SK-N-SH (cell line): ENCODE measurements around the gene SYNGR3. TPM values are rescaled to one million over a fixed set of nuclear protein-coding genes. Genes with fewer than 3 reads are reported as not detected.

Experiments used
- CTCF ChIA-PET: fragments of 300-600, 350-600 bp; formaldehyde crosslinking; extraction: SDS; loops from one replicate; lab custom pipeline; 2021; lab: Yijun Ruan, JAX
- POLR2A ChIA-PET: fragments of 350-600 bp; sonication (Branson Sonifier 250); formaldehyde crosslinking; extraction: SDS; loops from one replicate; lab custom pipeline; 2020; ENCODE audit warnings: antibody characterized with exemption, inconsistent platforms; lab: Yijun Ruan, JAX
- DNase-seq: peaks from one replicate; pipeline ENCODE4 v3.0.0; 2012
- H2AFZ ChIP-seq: fragments of 200-600 bp; sonication (generic); 2 replicates; pipeline ENCODE4 v1.8.1; 2016; ENCODE audit warnings: antibody characterized with exemption, mild to moderate bottlenecking, low read depth
- H3F3A ChIP-seq: fragments of 200-600 bp; sonication (generic); replicated peaks from 2 replicates; pipeline ENCODE3; 2016; ENCODE audit warnings: antibody characterized with exemption, mild to moderate bottlenecking; ENCODE audit not compliant: insufficient read depth
- H3K27ac ChIP-seq, 2 experiments: fragments of 200-500 bp in 1 of 2; fragments of 200-600 bp in 1 of 2; sonication (Bioruptor generic) in 1 of 2; sonication (generic), shearing (Covaris generic) in 1 of 2; 2 replicates each; pipeline versions ENCODE4 v1.5.1 to v1.6.1; 2014 to 2016; ENCODE audit warnings: low read depth in 2 of 2, inconsistent platforms in 1 of 2, low read length in 1 of 2, mild to moderate bottlenecking in 1 of 2, mixed read lengths in 1 of 2
- H3K27me3 ChIP-seq: fragments of 200-600 bp; sonication (generic), shearing (Covaris generic); 2 replicates; pipeline ENCODE4 v1.6.1; 2016; ENCODE audit warnings: mixed run types; ENCODE audit not compliant: insufficient read depth
- H3K36me3 ChIP-seq, 2 experiments: fragments of 200-500 bp in 1 of 2; fragments of 200-600 bp in 1 of 2; sonication (Bioruptor generic) in 1 of 2; sonication (generic) in 1 of 2; replicated peaks in 1 of 2; 2 replicates each; pipeline versions ENCODE3 to v1.5.1; 2014 to 2016; ENCODE audit warnings: low read length in 1 of 2, mild to moderate bottlenecking in 1 of 2; ENCODE audit not compliant: insufficient read depth in 2 of 2, control insufficient read depth in 1 of 2
- H3K4me1 ChIP-seq, 2 experiments: fragments of 200-500 bp in 1 of 2; fragments of 200-600 bp in 1 of 2; sonication (Bioruptor generic) in 1 of 2; sonication (generic), shearing (Covaris generic) in 1 of 2; 2 replicates each; pipeline versions ENCODE4 v1.5.1 to v1.6.1; 2014 to 2016; ENCODE audit warnings: low read depth in 1 of 2, low read length in 1 of 2, mixed run types in 1 of 2; ENCODE audit not compliant: insufficient read depth in 2 of 2, control insufficient read depth in 1 of 2
- H3K4me2 ChIP-seq: fragments of 200-600 bp; sonication (generic), shearing (Covaris generic); 2 replicates; pipeline ENCODE4 v1.6.1; 2017; ENCODE audit warnings: mixed run types
- H3K4me3 ChIP-seq, 2 experiments: fragments of 200-500 bp in 1 of 2; fragments of 200-600 bp in 1 of 2; sonication (Bioruptor generic) in 1 of 2; sonication (generic), shearing (Covaris generic) in 1 of 2; 2 replicates each; pipeline versions ENCODE4 v1.5.1 to v1.8.1; 2014 to 2016; ENCODE audit warnings: low read depth in 2 of 2, inconsistent platforms in 1 of 2, low read length in 1 of 2, mild to moderate bottlenecking in 1 of 2, mixed read lengths in 1 of 2, moderate library complexity in 1 of 2
- H3K79me2 ChIP-seq: fragments of 200-600 bp; sonication (generic); 2 replicates; pipeline ENCODE4 v1.8.1; 2017; ENCODE audit warnings: mild to moderate bottlenecking; ENCODE audit not compliant: insufficient read depth
- H3K9ac ChIP-seq: fragments of 200-600 bp; sonication (generic); 2 replicates; pipeline ENCODE4 v1.6.1; 2017; ENCODE audit warnings: mixed run types
- H3K9me2 ChIP-seq: fragments of 200-600 bp; sonication (generic); 2 replicates; pipeline ENCODE4 v1.6.1; 2017; ENCODE audit warnings: mixed run types
- H3K9me3 ChIP-seq: fragments of 200-600 bp; sonication (generic); 2 replicates; pipeline ENCODE4 v1.6.1; 2017; ENCODE audit warnings: mixed run types, mild to moderate bottlenecking, moderate library complexity
- H4K20me1 ChIP-seq: fragments of 200-600 bp; sonication (generic); 2 replicates; pipeline ENCODE4 v1.6.1; 2017; ENCODE audit warnings: mild to moderate bottlenecking, mixed run types; ENCODE audit not compliant: insufficient read depth
- CHD2 ChIP-seq: fragments of 150-350 bp; IDR thresholded peaks from 2 replicates; pipeline ENCODE4 v1.6.1; 2018; ENCODE audit warnings: low read length; ENCODE audit not compliant: partially characterized antibody
- ELF1 ChIP-seq: IDR thresholded peaks from 2 replicates; pipeline ENCODE4 v1.4.0; 2012
- FOSL2 ChIP-seq: IDR thresholded peaks from 2 replicates; pipeline ENCODE4 v1.4.0; 2012; ENCODE audit warnings: low read depth, mild to moderate bottlenecking, moderate library complexity, borderline replicate concordance
- FOXJ3 ChIP-seq: sonication (generic); formaldehyde crosslinking; IDR thresholded peaks from 2 replicates; pipeline ENCODE4 v1.5.1; 2020; ENCODE audit warnings: mild to moderate bottlenecking, missing genetic modification reagents
- GATA2 ChIP-seq: sonication (generic); formaldehyde crosslinking; IDR thresholded peaks from 2 replicates; pipeline ENCODE4 v1.5.0; 2020; ENCODE audit warnings: mild to moderate bottlenecking, missing genetic modification reagents
- NFIC ChIP-seq: IDR thresholded peaks from 2 replicates; pipeline ENCODE4 v1.4.0; 2012; ENCODE audit warnings: borderline replicate concordance
- POLR2AphosphoS5 ChIP-seq: IDR thresholded peaks from 2 replicates; pipeline ENCODE4 v1.6.1; 2012; ENCODE audit warnings: low read depth, low read length
- RCOR1 ChIP-seq: fragments of 150-350 bp; IDR thresholded peaks from 2 replicates; pipeline ENCODE4 v1.6.1; 2017; ENCODE audit warnings: antibody characterized with exemption, low read length
- RFX5 ChIP-seq: IDR thresholded peaks from 2 replicates; pipeline ENCODE4 v1.6.1; 2012; ENCODE audit warnings: mild to moderate bottlenecking, improper control_type of control experiment, low read length
- RXRA ChIP-seq: IDR thresholded peaks from 2 replicates; pipeline ENCODE4 v1.4.0; 2012; ENCODE audit warnings: low read depth, mild to moderate bottlenecking, borderline replicate concordance
- WGBS: methylation state at CpG from one replicate; pipeline ENCODE4 v1.1.6; 2017; ENCODE audit warnings: low lambda C conversion rate; 5-methylcytosine and 5-hydroxymethylcytosine counted together
- polyA plus RNA-seq, 3 experiments: library from polyadenylated mRNA; depleted of rRNA; stranded (reverse); fragments of >200 nt; gene quantifications; 2 replicates each; pipeline ENCODE4 v1.2.3, GENCODE V29; 2012
- TF ChIP-seq, protein P1 (sequence below): fragments of 150-350 bp; IDR thresholded peaks from 2 replicates; pipeline ENCODE4 v1.6.1; 2017; ENCODE audit warnings: antibody characterized with exemption, low read length, low read depth, borderline replicate concordance
- TF ChIP-seq, protein P2 (sequence below): fragments of 150-350 bp; IDR thresholded peaks from 2 replicates; pipeline ENCODE4 v1.6.1; 2016; ENCODE audit warnings: mild to moderate bottlenecking, low read depth, low read length
- TF ChIP-seq, protein P3 (sequence below): IDR thresholded peaks from 2 replicates; pipeline ENCODE4 v1.4.0; 2012; ENCODE audit warnings: low read depth, borderline replicate concordance
- TF ChIP-seq, protein P4 (sequence below): fragments of 200-600 bp; sonication (generic); IDR thresholded peaks from 2 replicates; pipeline ENCODE4 v1.6.1; 2017; ENCODE audit warnings: antibody characterized with exemption, mild to moderate bottlenecking, moderate library complexity
- TF ChIP-seq, protein P5 (sequence below): IDR thresholded peaks from 2 replicates; pipeline ENCODE4 v1.4.0; 2012; ENCODE audit warnings: low read depth, borderline replicate concordance

Gene SYNGR3
- polyA plus RNA-seq, 1 of the 3 experiments (the other 2 are of a cell fraction): 10.7 TPM

DNA sequence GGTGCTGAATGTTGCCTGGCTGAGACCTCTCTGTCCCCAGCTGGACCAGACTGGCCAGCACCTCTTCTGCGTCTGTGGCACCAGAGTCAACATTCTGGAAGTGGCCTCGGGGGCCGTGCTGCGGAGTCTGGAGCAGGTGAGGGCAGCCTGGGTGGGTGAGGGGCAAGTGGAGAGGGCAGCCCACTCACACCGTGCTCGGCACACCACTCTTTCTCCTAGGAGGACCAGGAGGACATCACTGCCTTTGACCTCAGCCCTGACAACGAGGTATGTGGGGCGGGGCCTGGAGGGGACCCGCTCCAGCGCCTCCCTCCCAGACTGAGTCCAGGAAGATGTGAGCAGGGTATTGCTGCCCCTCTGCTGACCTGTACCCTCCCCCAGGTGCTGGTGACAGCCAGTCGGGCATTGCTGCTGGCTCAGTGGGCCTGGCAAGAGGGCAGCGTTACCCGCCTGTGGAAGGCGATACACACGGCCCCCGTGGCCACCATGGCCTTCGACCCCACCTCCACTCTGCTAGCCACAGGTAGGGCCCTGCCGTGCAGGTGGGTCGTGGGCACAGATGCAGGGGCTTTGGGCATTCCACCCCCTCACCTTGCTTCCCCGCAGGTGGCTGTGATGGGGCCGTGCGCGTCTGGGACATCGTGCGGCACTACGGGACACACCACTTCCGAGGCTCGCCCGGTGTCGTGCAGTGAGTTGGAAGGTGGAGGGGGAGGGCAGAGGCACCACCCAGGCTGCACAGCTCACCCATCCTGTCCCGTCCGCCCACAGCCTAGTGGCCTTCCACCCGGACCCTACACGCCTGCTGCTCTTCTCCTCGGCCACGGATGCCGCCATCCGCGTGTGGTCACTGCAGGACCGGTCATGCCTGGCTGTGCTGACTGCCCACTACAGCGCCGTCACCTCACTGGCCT lies 15.4 kb upstream of the SYNGR3 start:
- Histone ChIP-seq H3K9me3 (no peaks in the 10 kb centered on the region), H3K27me3 (no peaks in the 10 kb centered on the region), H3K9me2 (no peaks in the 10 kb centered on the region), H3K9ac (no peak overlapping the region), H3K4me3 (no peak overlapping the region), H3K4me2 (no peak overlapping the region), H3F3A (peaks cover 4% of the 10 kb centered on the region), H4K20me1 (no peaks in the 10 kb centered on the region), H3K4me1 (peaks cover 0 to 9% of the 10 kb centered on the region in 2 experiments; a peak in 1 of 4 replicates), H3K79me2 (peaks cover 29% of the 10 kb centered on the region), H3K27ac (no peak overlapping the region), H3K36me3 (peaks cover 7 to 49% of the 10 kb centered on the region in 2 experiments), H2AFZ (no peak overlapping the region)
- CTCF ChIA-PET: interaction anchor here (1.0 kb wide), 1 partner anchor 9 kb away, joined by 3 read pairs; no protein-coding TSS in a partner anchor
- no peak for TF ChIP-seq POLR2AphosphoS5
- TF ChIP-seq, protein P1, sequence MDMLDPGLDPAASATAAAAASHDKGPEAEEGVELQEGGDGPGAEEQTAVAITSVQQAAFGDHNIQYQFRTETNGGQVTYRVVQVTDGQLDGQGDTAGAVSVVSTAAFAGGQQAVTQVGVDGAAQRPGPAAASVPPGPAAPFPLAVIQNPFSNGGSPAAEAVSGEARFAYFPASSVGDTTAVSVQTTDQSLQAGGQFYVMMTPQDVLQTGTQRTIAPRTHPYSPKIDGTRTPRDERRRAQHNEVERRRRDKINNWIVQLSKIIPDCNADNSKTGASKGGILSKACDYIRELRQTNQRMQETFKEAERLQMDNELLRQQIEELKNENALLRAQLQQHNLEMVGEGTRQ: no peak
- TF ChIP-seq GATA2 (CRISPR knock-in tag): no peak
- TF ChIP-seq RXRA: no peak
- no peak for TF ChIP-seq CHD2
- TF ChIP-seq FOSL2: no peak
- POLR2A ChIA-PET: interaction anchor here (1.6 kb wide), 1 partner anchor 10 kb away, joined by 6 read pairs; the partner anchor contains the start of gene RPS2
- WGBS: 96% methylated on average over 20 of the region's 42 CpGs
- no peak for DNase-seq

DNA sequence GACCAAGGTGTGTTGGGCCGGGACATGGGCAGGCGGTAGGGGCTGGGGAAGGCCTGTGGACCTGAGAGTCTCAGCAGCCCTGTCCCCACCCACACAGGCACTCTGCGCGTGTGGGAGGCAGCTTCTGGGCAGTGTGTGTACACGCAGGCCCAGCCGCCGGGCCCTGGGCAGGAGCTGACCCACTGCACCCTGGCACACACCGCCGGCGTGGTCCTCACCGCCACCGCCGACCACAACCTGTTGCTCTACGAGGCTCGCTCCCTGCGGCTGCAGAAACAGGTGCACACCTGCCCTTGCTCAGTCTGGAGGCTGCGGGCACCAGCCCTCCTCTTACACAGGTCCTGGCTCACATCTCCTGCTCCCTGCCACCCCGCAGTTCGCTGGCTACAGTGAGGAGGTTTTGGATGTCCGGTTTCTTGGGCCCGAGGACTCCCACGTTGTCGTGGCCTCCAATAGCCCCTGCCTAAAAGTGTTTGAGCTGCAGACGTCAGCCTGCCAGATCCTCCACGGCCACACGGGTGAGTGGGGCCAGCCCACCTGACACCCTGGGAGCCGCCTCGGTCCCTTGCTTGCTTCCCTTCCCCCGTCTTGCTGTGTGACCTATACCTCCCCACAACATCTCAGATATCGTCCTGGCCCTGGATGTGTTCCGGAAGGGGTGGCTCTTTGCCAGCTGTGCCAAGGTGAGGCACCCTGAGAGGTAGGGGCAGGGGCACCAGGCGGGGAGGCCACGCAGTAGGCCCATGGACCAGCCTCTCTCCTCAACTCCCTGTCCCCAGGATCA lies 14.1 kb upstream of the SYNGR3 start:
- H3K9me3 ChIP-seq: no peaks in the 10 kb centered on the region
- peaks cover 4% of the 10 kb centered on the region for H3F3A ChIP-seq
- CTCF ChIA-PET: no interaction called here
- no peak for DNase-seq
- no peaks in the 10 kb centered on the region for H3K9me2 ChIP-seq
- no peak overlapping the region for H2AFZ ChIP-seq
- no peak overlapping the region for H3K4me3 ChIP-seq
- peaks cover 28% of the 10 kb centered on the region for H3K79me2 ChIP-seq
- no peak overlapping the region for H3K27ac ChIP-seq
- H3K27me3 ChIP-seq: no peaks in the 10 kb centered on the region
- H3K4me1 ChIP-seq: peaks cover 0 to 9% of the 10 kb centered on the region in 2 experiments; a peak in 1 of 4 replicates
- H3K4me2 ChIP-seq: no peak overlapping the region
- no peak overlapping the region for H3K9ac ChIP-seq
- POLR2A ChIA-PET: interaction anchor here (1.6 kb wide), 1 partner anchor 11 kb away, joined by 6 read pairs; the partner anchor contains the start of gene RPS2
- H4K20me1 ChIP-seq: no peaks in the 10 kb centered on the region
- 97% methylated on average over 20 of the region's 33 CpGs for WGBS
- H3K36me3 ChIP-seq: peaks cover 7 to 49% of the 10 kb centered on the region in 2 experiments
- TF ChIP-seq, protein P1: no peak
- TF ChIP-seq, protein P2, sequence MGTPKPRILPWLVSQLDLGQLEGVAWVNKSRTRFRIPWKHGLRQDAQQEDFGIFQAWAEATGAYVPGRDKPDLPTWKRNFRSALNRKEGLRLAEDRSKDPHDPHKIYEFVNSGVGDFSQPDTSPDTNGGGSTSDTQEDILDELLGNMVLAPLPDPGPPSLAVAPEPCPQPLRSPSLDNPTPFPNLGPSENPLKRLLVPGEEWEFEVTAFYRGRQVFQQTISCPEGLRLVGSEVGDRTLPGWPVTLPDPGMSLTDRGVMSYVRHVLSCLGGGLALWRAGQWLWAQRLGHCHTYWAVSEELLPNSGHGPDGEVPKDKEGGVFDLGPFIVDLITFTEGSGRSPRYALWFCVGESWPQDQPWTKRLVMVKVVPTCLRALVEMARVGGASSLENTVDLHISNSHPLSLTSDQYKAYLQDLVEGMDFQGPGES: no peak
- no peak for TF ChIP-seq ELF1
- TF ChIP-seq POLR2AphosphoS5: no peak
- TF ChIP-seq, protein P3, sequence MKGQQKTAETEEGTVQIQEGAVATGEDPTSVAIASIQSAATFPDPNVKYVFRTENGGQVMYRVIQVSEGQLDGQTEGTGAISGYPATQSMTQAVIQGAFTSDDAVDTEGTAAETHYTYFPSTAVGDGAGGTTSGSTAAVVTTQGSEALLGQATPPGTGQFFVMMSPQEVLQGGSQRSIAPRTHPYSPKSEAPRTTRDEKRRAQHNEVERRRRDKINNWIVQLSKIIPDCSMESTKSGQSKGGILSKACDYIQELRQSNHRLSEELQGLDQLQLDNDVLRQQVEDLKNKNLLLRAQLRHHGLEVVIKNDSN: no peak
- TF ChIP-seq, protein P4, sequence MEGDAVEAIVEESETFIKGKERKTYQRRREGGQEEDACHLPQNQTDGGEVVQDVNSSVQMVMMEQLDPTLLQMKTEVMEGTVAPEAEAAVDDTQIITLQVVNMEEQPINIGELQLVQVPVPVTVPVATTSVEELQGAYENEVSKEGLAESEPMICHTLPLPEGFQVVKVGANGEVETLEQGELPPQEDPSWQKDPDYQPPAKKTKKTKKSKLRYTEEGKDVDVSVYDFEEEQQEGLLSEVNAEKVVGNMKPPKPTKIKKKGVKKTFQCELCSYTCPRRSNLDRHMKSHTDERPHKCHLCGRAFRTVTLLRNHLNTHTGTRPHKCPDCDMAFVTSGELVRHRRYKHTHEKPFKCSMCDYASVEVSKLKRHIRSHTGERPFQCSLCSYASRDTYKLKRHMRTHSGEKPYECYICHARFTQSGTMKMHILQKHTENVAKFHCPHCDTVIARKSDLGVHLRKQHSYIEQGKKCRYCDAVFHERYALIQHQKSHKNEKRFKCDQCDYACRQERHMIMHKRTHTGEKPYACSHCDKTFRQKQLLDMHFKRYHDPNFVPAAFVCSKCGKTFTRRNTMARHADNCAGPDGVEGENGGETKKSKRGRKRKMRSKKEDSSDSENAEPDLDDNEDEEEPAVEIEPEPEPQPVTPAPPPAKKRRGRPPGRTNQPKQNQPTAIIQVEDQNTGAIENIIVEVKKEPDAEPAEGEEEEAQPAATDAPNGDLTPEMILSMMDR: no peak
- no peak for TF ChIP-seq RFX5
- no peak for TF ChIP-seq NFIC
- TF ChIP-seq, protein P5, sequence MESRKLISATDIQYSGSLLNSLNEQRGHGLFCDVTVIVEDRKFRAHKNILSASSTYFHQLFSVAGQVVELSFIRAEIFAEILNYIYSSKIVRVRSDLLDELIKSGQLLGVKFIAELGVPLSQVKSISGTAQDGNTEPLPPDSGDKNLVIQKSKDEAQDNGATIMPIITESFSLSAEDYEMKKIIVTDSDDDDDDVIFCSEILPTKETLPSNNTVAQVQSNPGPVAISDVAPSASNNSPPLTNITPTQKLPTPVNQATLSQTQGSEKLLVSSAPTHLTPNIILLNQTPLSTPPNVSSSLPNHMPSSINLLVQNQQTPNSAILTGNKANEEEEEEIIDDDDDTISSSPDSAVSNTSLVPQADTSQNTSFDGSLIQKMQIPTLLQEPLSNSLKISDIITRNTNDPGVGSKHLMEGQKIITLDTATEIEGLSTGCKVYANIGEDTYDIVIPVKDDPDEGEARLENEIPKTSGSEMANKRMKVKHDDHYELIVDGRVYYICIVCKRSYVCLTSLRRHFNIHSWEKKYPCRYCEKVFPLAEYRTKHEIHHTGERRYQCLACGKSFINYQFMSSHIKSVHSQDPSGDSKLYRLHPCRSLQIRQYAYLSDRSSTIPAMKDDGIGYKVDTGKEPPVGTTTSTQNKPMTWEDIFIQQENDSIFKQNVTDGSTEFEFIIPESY: no peak
- TF ChIP-seq RCOR1: no peak
- no peak for TF ChIP-seq FOXJ3
